Stimulated activated CD8-positive, alpha-beta memory T cell treated with anti-CD3 and anti-CD28 coated beads, Interleukin-7, amount 100 ng/mL, for 24 hours (primary cell): ENCODE measurements around the gene TBCCD1.
A peak's percentile ranks its signal among the peaks of the same experiment; 100 is the strongest.

Experiments
- DNase-seq: peaks from one replicate; pipeline ENCODE4 v3.0.0-alpha.2; 2020; ENCODE audit warnings: low read depth

Gene TBCCD1, protein sequence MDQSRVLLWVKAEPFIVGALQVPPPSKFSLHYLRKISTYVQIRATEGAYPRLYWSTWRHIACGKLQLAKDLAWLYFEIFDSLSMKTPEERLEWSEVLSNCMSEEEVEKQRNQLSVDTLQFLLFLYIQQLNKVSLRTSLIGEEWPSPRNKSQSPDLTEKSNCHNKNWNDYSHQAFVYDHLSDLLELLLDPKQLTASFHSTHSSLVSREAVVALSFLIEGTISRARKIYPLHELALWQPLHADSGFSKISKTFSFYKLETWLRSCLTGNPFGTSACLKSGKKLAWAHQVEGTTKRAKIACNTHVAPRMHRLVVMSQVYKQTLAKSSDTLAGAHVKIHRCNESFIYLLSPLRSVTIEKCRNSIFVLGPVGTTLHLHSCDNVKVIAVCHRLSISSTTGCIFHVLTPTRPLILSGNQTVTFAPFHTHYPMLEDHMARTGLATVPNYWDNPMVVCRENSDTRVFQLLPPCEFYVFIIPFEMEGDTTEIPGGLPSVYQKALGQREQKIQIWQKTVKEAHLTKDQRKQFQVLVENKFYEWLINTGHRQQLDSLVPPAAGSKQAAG

GRCh38 chr3:186567072-186567921 lies at the start of gene TBCCD1:
Gene TBCCD1, minus strand, starts transcription at chr3:186567339. Its CDS starts 3,010 bp downstream, at chr3:186564329.
- DNase-seq, result peak; percentile 93

DNA sequence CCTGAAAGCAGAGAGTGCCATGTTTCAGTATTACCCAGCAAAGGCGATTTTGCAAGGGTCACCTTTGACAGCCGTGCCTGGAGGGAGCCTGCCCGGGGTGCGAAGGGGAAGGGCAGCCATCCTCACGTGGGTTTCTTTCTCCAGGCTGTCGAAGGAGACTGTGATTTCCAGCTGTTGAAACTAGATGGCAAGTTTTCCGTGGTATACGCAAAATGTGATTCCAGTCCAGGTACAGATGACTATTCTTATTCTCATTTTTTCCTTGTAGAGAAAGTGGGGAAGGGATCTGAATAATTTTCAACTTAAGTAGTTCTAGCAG lies 49.1 kb upstream of the TBCCD1 start:
- DNase-seq, result no peak

GRCh38 chr3:186614597-186615483 lies 47.7 kb upstream of the TBCCD1 start:
- DNase-seq, result peak; percentile 50

DNA sequence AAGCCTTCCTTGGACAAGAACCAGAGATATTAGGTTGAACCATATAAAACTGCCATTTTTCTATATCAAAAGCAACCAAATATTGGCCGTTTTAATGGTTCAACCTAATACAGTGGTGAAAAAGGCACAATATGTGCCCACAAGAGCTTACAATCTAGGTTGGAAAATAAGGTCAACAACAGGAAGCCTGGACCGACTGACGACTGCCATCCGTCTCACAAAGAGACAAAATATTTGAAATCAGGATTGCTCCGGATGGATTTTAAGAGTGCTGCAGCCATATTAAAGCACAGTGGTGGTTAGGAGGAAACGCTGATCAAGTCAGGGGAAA lies 47.1 kb upstream of the TBCCD1 start:
- DNase-seq, result no peak

DNA sequence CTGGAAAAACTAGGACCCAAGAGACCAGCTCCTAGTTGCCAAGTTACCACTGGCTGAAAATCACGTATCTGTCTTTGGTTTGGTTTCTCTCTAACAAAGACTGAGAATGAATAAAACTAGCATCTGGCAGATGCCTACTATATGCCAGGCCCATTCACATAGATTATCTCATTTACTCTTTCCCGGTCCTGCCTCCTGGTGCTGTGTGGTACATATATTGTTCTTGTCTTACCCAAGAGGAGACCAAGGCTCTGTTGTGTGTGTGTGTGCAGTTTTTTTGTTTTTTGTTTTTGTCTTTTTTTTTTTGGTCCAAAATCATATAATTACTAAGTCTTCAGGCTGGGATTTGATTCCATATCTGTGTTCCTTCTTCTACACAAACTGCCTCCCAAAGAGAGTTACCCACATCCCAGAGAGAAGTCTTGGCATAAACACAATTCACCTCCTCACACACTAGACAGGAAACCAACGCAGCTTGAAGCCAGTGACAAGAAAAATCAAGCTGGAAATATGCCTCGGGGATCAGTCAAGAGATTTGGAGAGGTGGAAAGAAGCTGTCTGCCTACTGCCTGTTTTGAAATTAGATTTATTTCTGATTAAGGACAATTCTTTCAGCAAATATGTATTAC lies 46.6 kb upstream of the TBCCD1 start:
- DNase-seq, result no peak

- DNase-seq, result no peak
Observed at GRCh38 chr3:186612721-186613636, 45.8 kb upstream of the TBCCD1 start, which contains the start of gene AHSG. Gene AHSG, plus strand, starts transcription at chr3:186613060. Its CDS starts 82 bp downstream, at chr3:186613142.

GRCh38 chr3:186612065-186612464 lies 44.9 kb upstream of the TBCCD1 start:
- DNase-seq, result no peak

DNA sequence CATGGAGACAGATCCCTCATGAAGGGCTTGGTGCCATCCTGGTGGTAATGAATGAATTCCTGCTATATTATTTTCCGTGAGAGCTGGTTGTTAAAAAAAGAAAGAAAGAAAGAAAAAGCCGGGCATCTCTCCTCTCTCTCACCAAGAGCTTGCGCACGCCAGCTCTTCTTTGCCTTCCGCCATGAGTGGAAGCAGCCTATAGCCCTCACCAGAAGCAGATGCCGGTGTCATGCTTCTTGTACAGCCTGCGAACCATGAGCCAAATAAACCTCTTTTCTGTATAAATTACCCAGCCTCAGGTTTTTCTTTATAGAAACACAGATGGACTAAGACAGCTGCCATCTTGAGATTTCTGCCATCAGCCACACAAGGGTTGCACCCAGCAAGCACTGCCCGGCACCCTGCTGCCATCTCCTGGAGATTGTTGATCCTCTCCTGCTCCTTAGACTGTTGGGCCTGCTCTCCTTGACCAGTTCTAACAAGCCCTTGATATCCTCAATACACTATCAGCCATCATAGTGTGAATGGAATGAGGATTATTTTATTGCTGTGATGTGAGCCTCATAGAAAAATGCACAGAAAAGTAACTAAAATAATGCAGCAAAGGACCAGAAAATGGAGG lies 42.2 kb upstream of the TBCCD1 start:
- no peak for DNase-seq

- no peak for DNase-seq
Observed at GRCh38 chr3:186608624-186609215, 41.6 kb upstream of the TBCCD1 start.

GRCh38 chr3:186605561-186606545 lies 38.7 kb upstream of the TBCCD1 start:
- no peak for DNase-seq

DNA sequence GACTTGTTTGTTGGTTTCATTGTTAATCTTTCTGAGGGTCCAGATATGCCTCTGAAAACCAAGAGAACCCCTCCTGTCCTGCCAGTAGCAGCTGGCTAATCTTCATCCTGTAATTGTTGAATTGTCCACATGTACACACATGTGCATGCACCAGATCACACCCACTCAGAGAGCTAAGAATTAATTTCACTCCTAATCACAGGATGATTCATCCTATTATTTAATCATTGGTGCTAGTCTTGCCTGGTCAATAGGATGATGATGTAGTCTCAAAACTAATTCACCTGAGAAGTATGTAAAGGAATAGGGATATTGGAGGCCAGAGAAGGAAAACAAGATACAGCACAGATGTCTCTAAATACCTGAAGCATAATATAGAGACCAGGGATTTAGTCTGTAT lies 37.9 kb upstream of the TBCCD1 start:
- no peak for DNase-seq

DNA sequence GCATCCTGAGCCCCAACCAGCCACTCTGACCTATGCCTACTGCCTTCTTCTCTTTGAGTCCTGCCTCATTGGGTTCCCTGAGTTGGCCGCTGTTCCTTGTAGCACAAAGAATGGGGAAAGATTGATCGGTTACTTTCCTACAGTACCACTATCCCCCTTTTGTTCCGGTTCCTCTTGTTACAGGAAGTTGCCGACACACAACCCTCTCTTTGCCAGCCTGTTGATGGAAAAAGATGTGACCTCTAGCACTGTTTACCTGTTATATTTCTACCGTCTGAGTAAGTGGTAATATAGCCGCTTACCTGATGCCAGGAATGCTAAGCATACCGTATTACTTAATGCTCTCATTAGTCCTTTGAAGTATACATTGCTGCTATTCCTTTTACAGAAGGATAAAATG lies 36.0 kb upstream of the TBCCD1 start:
- no peak for DNase-seq

DNA sequence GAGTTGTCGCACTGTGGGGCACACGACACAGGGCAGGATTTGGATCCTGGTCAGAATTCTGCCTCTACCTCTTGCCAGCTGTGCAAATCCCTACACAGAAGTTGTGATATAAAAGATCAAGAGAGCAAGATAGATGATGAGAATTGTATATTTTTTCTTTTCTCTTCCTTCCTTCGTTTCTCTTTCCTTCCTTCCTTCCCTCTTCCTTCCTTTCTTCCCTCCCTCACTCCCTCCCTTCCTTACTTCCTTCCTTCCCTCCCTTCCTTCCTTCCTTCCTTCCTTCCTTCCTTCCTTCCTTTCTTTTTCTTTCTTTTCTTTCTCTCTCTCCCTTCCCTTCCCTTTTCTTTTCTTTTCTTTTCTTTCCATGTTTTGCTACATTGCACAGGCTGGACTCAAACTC lies 33.8 kb upstream of the TBCCD1 start:
- no peak for DNase-seq

DNA sequence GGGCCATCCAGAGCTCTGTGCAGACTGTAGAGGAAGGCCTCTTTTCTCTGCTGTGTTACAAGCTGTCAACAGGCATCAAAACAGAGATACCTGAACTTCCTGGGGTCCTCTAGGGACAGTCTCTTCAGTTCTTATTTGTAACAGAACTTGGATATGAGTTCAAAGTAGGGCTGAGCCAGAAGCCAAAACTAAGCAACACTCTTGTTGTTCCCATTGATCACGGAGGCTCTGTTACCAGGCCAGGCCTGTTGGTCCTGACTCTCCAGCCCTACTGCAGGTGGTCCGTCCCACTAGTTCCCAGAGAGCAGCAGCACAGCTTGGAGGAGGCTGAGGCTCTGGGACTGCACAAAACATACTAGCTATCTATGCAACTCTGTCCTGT lies 32.6 kb upstream of the TBCCD1 start:
- DNase-seq, result no peak

DNA sequence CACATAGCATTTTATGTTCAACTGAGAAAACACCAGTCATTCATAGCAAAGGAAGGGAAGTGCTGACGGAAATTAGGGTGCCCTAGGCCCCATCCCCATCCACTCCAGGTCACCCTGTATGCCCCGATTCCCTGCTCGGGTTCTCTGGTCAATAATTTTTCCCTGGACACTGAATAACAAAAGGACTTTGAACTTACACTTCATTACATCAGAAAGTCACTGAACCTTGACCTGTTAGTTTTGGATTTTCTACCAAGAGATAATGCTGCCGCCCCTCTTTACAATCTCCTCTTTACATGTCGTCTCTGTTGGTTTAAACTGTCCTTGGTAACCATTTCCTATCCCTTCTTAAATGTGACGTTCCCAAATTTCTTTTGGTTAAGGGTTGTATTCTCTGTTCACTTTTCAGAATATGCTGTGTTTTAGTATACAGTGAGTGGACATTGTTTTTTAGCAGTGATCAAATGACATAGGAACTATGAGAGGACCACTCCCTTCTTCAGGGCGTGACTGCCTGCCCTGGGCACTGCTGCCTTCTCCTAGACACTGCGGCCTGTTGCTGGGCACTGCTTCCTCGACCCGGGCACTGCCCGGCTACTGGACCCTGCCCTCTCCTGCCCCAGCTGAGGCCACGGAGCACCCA lies 32.1 kb upstream of the TBCCD1 start:
- no peak for DNase-seq

DNA sequence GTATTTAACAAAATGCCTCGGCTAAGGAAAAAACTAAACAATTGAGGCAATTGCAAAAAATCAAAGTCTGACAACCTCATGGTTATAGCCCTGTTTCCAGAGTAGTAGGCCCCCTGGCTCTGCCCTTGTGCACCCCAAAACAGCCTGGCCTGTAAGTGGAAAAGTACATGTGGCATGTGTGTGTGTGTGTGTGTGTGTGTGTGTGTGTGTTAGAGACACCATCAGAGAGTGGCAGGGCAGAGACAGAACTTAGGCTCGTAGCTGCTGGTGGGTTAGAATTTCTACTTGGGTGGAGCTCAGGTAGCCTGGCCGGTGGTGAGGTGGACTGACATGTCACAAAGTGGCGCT lies 31.6 kb upstream of the TBCCD1 start:
- DNase-seq, result no peak

- no peak for DNase-seq
Observed at GRCh38 chr3:186598108-186598784, 31.1 kb upstream of the TBCCD1 start.
